Hippocampal formation (tissue), 2 donors: Measurements from ENCODE around the gene ATRN.

ENCODE experiments used
- DNase-seq, 2 donors: peaks; one replicate each; lab custom pipeline; 2025; lab: John Stamatoyannopoulos, UW

ATRN gene

GRCh38 chr20:3674995-3675900, 204.4 kb downstream of the ATRN start:
- no peak for DNase-seq

GRCh38 chr20:3677733-3678132, 206.9 kb downstream of the ATRN start:
- DNase-seq: no peak

GRCh38 chr20:3678198-3678597, 207.4 kb downstream of the ATRN start:
- no peak for DNase-seq

- DNase-seq: no peak
Measured at GRCh38 chr20:3678856-3679720, 208.3 kb downstream of the ATRN start.

GRCh38 chr20:3679749-3680700, 209.2 kb downstream of the ATRN start:
- no peak for DNase-seq

GRCh38 chr20:3680701-3681351, 210.0 kb downstream of the ATRN start:
- no peak for DNase-seq

GRCh38 chr20:3681352-3681930, 210.6 kb downstream of the ATRN start:
- no peak for DNase-seq

GRCh38 chr20:3681931-3682781, 211.3 kb downstream of the ATRN start, which contains the start of gene ADAM33:
TSS of gene ADAM33 (minus strand) at chr20:3682010. CDS start at chr20:3682004, 6 bp downstream.
- no peak for DNase-seq

- DNase-seq: no peak
Measured at GRCh38 chr20:3685341-3685740, 214.5 kb downstream of the ATRN start.

- DNase-seq: no peak
Measured at GRCh38 chr20:3686421-3686820, 215.6 kb downstream of the ATRN start.

- peak; percentile 39 to 60 for DNase-seq
Measured at GRCh38 chr20:3686867-3687321, 216.1 kb downstream of the ATRN start.

- DNase-seq: peak in 1 of 2 donors; percentile 7
Measured at GRCh38 chr20:3687655-3688054, 216.8 kb downstream of the ATRN start.

- DNase-seq: no peak
Measured at GRCh38 chr20:3689978-3690377, 219.2 kb downstream of the ATRN start.

GRCh38 chr20:3690413-3690812, 219.6 kb downstream of the ATRN start:
- DNase-seq: no peak

GRCh38 chr20:3691306-3691705, 220.5 kb downstream of the ATRN start:
- DNase-seq: no peak

GRCh38 chr20:3691897-3692296, 221.1 kb downstream of the ATRN start:
- no peak for DNase-seq

GRCh38 chr20:3692706-3693294, 222.0 kb downstream of the ATRN start:
- DNase-seq: no peak

- DNase-seq: no peak
Measured at GRCh38 chr20:3693376-3693775, 222.6 kb downstream of the ATRN start.

- DNase-seq: no peak
Measured at GRCh38 chr20:3694864-3695263, 224.0 kb downstream of the ATRN start.
